ENCODE measurements around the gene SRPX. TPM values are rescaled to one million over a fixed set of nuclear protein-coding genes. Genes with fewer than 3 reads are reported as not detected.

The SRPX gene
- total RNA-seq, 4 donors from 2014 or later = 40.7 to 95.3 (median 79.7) TPM

- H3K4me1 ChIP-seq = no peaks in the 10 kb centered on the region
- WGBS = 59% methylated on average over 6 of the region's 6 CpGs
- intact Hi-C loops (cut with DNase I) = no loop called here
- H3K9me3 ChIP-seq = no peaks in the 10 kb centered on the region
- no peaks in the 10 kb centered on the region for H3K36me3 ChIP-seq
- no peak for TF ChIP-seq POLR2AphosphoS5 (IDR thresholded peaks at IDR 0.05)
- no peak for TF ChIP-seq CTCF (IDR thresholded peaks at IDR 0.05)
- TF ChIP-seq EP300 (IDR thresholded peaks at IDR 0.05) = no peak
- no peak for TF ChIP-seq POLR2A (IDR thresholded peaks at IDR 0.05; ENCODE audit: low read depth)
- no peak overlapping the region for H3K4me3 ChIP-seq
- H3K27ac ChIP-seq (replicated peaks in 1 of 4) = no peak overlapping the region
- no peak for DNase-seq (ENCODE audit: extremely low spot score)
- no peaks in the 10 kb centered on the region for H3K27me3 ChIP-seq
These were observed 113.5 kb downstream of the SRPX start for GRCh38 chrX:38106991-38107655.

DNA sequence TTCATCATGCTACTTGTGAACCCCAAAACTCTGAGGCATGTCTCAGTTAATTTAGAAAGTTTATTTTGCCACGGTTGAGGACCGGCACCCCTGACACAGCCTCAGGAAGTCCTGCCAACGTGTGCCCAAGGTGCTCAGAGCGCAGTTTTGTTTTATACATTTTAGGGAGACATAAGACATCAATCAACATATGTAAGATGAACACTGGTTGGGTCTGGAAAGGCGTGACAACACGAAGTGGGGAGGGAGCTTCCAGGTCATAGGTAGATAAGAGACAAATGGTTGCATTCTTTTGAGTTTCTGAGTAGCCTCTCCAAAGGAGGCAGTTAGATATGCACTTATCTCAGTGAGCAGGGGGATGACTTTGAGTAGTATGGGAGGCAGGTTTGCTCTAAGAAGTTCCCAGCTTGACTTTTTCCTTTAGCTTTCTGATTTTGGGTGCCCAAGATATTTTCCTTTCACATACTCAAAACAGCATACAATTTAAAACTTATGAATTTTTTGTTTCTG, 115.4 kb downstream of the SRPX start:
- Histone ChIP-seq H3K27ac (replicated peaks in 1 of 4) (no peak overlapping the region), H3K9me3 (no peaks in the 10 kb centered on the region), H3K36me3 (no peaks in the 10 kb centered on the region), H3K4me1 (no peaks in the 10 kb centered on the region), H3K27me3 (no peaks in the 10 kb centered on the region), H3K4me3 (no peak overlapping the region)
- no peak for DNase-seq (ENCODE audit: extremely low spot score)
- intact Hi-C loops (cut with DNase I) = no loop called here
- 63% methylated on average over 6 of the region's 6 CpGs for WGBS
- TF ChIP-seq POLR2AphosphoS5 (IDR thresholded peaks at IDR 0.05) (no peak), CTCF (IDR thresholded peaks at IDR 0.05) (no peak), EP300 (IDR thresholded peaks at IDR 0.05) (no peak), POLR2A (IDR thresholded peaks at IDR 0.05; ENCODE audit: low read depth) (no peak)

GRCh38 chrX:38103857-38104812, 116.5 kb downstream of the SRPX start:
- Histone ChIP-seq H3K9me3 (peaks cover 0 to 10% (median 0%) of the 10 kb centered on the region in 4 donors), H3K27ac (replicated peaks in 1 of 4) (no peak overlapping the region), H3K36me3 (no peaks in the 10 kb centered on the region), H3K4me3 (no peak overlapping the region), H3K4me1 (no peaks in the 10 kb centered on the region), H3K27me3 (no peaks in the 10 kb centered on the region)
- no peak for DNase-seq (ENCODE audit: extremely low spot score)
- intact Hi-C loops (cut with DNase I) = no loop called here
- 70% methylated on average over 5 of the region's 5 CpGs for WGBS
- no peak for TF ChIP-seq POLR2AphosphoS5 (IDR thresholded peaks at IDR 0.05)
- no peak for TF ChIP-seq CTCF (IDR thresholded peaks at IDR 0.05)
- no peak for TF ChIP-seq EP300 (IDR thresholded peaks at IDR 0.05)
- TF ChIP-seq POLR2A (IDR thresholded peaks at IDR 0.05; ENCODE audit: low read depth) = no peak

DNA sequence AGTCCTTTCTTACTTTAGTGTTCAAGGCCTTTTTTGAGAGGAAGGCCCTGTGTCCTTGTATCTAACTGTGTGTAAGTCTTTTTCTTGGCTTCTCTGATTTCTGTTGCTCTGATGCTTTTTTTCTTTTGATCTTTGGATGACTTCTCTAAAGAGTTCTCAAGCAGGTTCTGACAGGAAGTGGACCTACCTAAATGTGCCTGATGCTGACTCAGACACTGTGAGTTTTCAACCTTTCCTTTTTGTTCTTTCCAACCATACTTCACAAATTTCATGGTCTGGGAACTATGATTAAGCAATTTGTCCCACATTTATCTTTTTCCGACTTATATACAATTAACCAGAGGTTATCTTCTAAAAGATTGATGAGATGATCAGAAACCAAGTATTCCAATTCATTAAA, 117.8 kb downstream of the SRPX start:
- Histone ChIP-seq H3K27ac (replicated peaks in 1 of 4) (no peak overlapping the region), H3K27me3 (no peaks in the 10 kb centered on the region), H3K4me3 (no peak overlapping the region), H3K9me3 (peaks cover 0 to 11% (median 0%) of the 10 kb centered on the region in 4 donors), H3K4me1 (no peaks in the 10 kb centered on the region), H3K36me3 (no peaks in the 10 kb centered on the region)
- no peak for TF ChIP-seq POLR2A (IDR thresholded peaks at IDR 0.05; ENCODE audit: low read depth)
- no peak for TF ChIP-seq POLR2AphosphoS5 (IDR thresholded peaks at IDR 0.05)
- TF ChIP-seq EP300 (IDR thresholded peaks at IDR 0.05) = no peak
- no peak for TF ChIP-seq CTCF (IDR thresholded peaks at IDR 0.05)
- 83% methylated on average over 1 of the region's 1 CpG for WGBS
- DNase-seq (ENCODE audit: extremely low spot score) = no peak
- intact Hi-C loops (cut with DNase I) = no loop called here

Data from esophagus muscularis mucosa (tissue), 4 donors.